ENCODE results near the gene EPG5.
"Not testable (repeated sequence)": the region's sequence is repeated elsewhere in the genome, so short reads cannot be mapped to it uniquely, and the experiment has no call there.

EPG5 gene

GRCh38 chr18:45974088-45974536 lies 7.0 kb upstream of the EPG5 start:
- DNase-seq, result peak; percentile 71

- DNase-seq, result not testable (repeated sequence)
Measured at GRCh38 chr18:45964913-45965312, 2.2 kb downstream of the EPG5 start.

- DNase-seq, result no peak
Measured at GRCh38 chr18:45962866-45963265, 4.3 kb downstream of the EPG5 start.

- peak; percentile 39 for DNase-seq
Measured at GRCh38 chr18:45962461-45962860, 4.7 kb downstream of the EPG5 start.

- not testable (repeated sequence) for DNase-seq
Measured at GRCh38 chr18:45959484-45959883, 7.6 kb downstream of the EPG5 start.

GRCh38 chr18:45958730-45959129 lies 8.4 kb downstream of the EPG5 start:
- no peak for DNase-seq

GRCh38 chr18:45958027-45958426 lies 9.1 kb downstream of the EPG5 start:
- DNase-seq, result no peak

- DNase-seq, result no peak
Measured at GRCh38 chr18:45957100-45957499, 10.0 kb downstream of the EPG5 start.

GRCh38 chr18:45954070-45954934 lies 12.8 kb downstream of the EPG5 start:
- DNase-seq, result no peak

GRCh38 chr18:45951016-45951714 lies 16.0 kb downstream of the EPG5 start:
- DNase-seq, result no peak

- no peak for DNase-seq
Measured at GRCh38 chr18:45945669-45946068, 21.5 kb downstream of the EPG5 start.

- DNase-seq, result no peak
Measured at GRCh38 chr18:45940724-45941123, 26.4 kb downstream of the EPG5 start.

- no peak for DNase-seq
Measured at GRCh38 chr18:45939236-45939635, 27.9 kb downstream of the EPG5 start.

GRCh38 chr18:45938488-45938935 lies 28.6 kb downstream of the EPG5 start:
- no peak for DNase-seq

GRCh38 chr18:45935591-45936335 lies 31.4 kb downstream of the EPG5 start:
- no peak for DNase-seq

- no peak for DNase-seq
Measured at GRCh38 chr18:45932708-45933107, 34.4 kb downstream of the EPG5 start.

- DNase-seq, result no peak
Measured at GRCh38 chr18:45930963-45931362, 36.2 kb downstream of the EPG5 start.

GRCh38 chr18:45926691-45927090 lies 40.4 kb downstream of the EPG5 start:
- DNase-seq, result no peak

GRCh38 chr18:45926085-45926484 lies 41.0 kb downstream of the EPG5 start:
- no peak for DNase-seq

GRCh38 chr18:45923138-45923537 lies 44.0 kb downstream of the EPG5 start:
- no peak for DNase-seq

GRCh38 chr18:45920367-45920766 lies 46.8 kb downstream of the EPG5 start:
- DNase-seq, result no peak

GRCh38 chr18:45916302-45916701 lies 50.8 kb downstream of the EPG5 start:
- peak; percentile 16 for DNase-seq

- DNase-seq, result no peak
Measured at GRCh38 chr18:45913276-45913675, 53.9 kb downstream of the EPG5 start.

Measured in stimulated activated CD4-positive, alpha-beta T cell treated with anti-CD3 and anti-CD28 coated beads, Interleukin-1b, Interleukin-23, amount 100 ng/mL, for 48 hours (primary cell).